HTERT RPE-1 (cell line): Measurements from ENCODE around the gene SMIM24.
"Not testable (repeated sequence)": the region's sequence is repeated elsewhere in the genome, so short reads cannot be mapped to it uniquely, and the experiment has no call there.

Experiments used
- in situ Hi-C: fragments of 300-500 bp; cut with MboI; formaldehyde crosslinking; loops from 4 replicates; pipeline ENCODE4 v1.14.3; 2020; ENCODE audit warnings: low sequenced_read_pairs

The SMIM24 gene

GRCh38 chr19:3458229-3459088 lies 21.9 kb downstream of the SMIM24 start:
- in situ Hi-C loops = no loop called here

GRCh38 chr19:3457528-3458228 lies 22.6 kb downstream of the SMIM24 start:
- in situ Hi-C loops = no loop called here

GRCh38 chr19:3456925-3457527 lies 23.3 kb downstream of the SMIM24 start:
- in situ Hi-C loops = no loop called here

GRCh38 chr19:3455960-3456601 lies 24.2 kb downstream of the SMIM24 start:
- in situ Hi-C loops = no loop called here

- in situ Hi-C loops = no loop called here
Observed at GRCh38 chr19:3455393-3455955, 24.9 kb downstream of the SMIM24 start.

- in situ Hi-C loops = no loop called here
Observed at GRCh38 chr19:3454656-3455392, 25.5 kb downstream of the SMIM24 start.

- in situ Hi-C loops = no loop called here
Observed at GRCh38 chr19:3453840-3454239, 26.5 kb downstream of the SMIM24 start.

- in situ Hi-C loops = not testable (repeated sequence)
Observed at GRCh38 chr19:3452942-3453214, 27.4 kb downstream of the SMIM24 start.

GRCh38 chr19:3452171-3452941 lies 28.0 kb downstream of the SMIM24 start:
- in situ Hi-C loops = no loop called here

- in situ Hi-C loops = no loop called here
Observed at GRCh38 chr19:3451451-3451866, 28.9 kb downstream of the SMIM24 start.

- in situ Hi-C loops = no loop called here
Observed at GRCh38 chr19:3450796-3451411, 29.4 kb downstream of the SMIM24 start.

- in situ Hi-C loops = no loop called here
Observed at GRCh38 chr19:3448616-3449334, 31.6 kb downstream of the SMIM24 start.

- in situ Hi-C loops = not testable (repeated sequence)
Observed at GRCh38 chr19:3446657-3447056, 33.7 kb downstream of the SMIM24 start.

- in situ Hi-C loops = no loop called here
Observed at GRCh38 chr19:3444695-3445234, 35.6 kb downstream of the SMIM24 start.

- in situ Hi-C loops = no loop called here
Observed at GRCh38 chr19:3443840-3444694, 36.3 kb downstream of the SMIM24 start.

GRCh38 chr19:3442487-3443071 lies 37.7 kb downstream of the SMIM24 start:
- in situ Hi-C loops = no loop called here

GRCh38 chr19:3441986-3442329 lies 38.4 kb downstream of the SMIM24 start:
- in situ Hi-C loops = no loop called here
